GM19043 (cell line): ENCODE results near the gene PSD2.

Source experiments
- ATAC-seq: cut with Tn5 transposase; IDR thresholded peaks from one replicate; pipeline ENCODE4 v1.9.1; 2021; ENCODE audit warnings: low read depth; ENCODE audit not compliant: unreplicated experiment

Gene PSD2

GRCh38 chr5:139850423-139851016, 54.9 kb downstream of the PSD2 start:
- ATAC-seq = no peak

- ATAC-seq = no peak
Measured at GRCh38 chr5:139851558-139851957, 56.0 kb downstream of the PSD2 start.

GRCh38 chr5:139852696-139853095, 57.1 kb downstream of the PSD2 start:
- ATAC-seq = no peak

- no peak for ATAC-seq
Measured at GRCh38 chr5:139854029-139854605, 58.5 kb downstream of the PSD2 start.

- ATAC-seq = no peak
Measured at GRCh38 chr5:139854953-139855352, 59.3 kb downstream of the PSD2 start.

GRCh38 chr5:139855451-139855850, 59.8 kb downstream of the PSD2 start:
- ATAC-seq = no peak

GRCh38 chr5:139855946-139856540, 60.4 kb downstream of the PSD2 start:
- no peak for ATAC-seq

- ATAC-seq = no peak
Measured at GRCh38 chr5:139856714-139857113, 61.1 kb downstream of the PSD2 start.

GRCh38 chr5:139859013-139859412, 63.4 kb downstream of the PSD2 start:
- no peak for ATAC-seq

- no peak for ATAC-seq
Measured at GRCh38 chr5:139861021-139861888, 65.6 kb downstream of the PSD2 start.

GRCh38 chr5:139861889-139862207, 66.2 kb downstream of the PSD2 start:
- no peak for ATAC-seq

GRCh38 chr5:139862313-139862712, 66.7 kb downstream of the PSD2 start:
- no peak for ATAC-seq

GRCh38 chr5:139862803-139863202, 67.2 kb downstream of the PSD2 start:
- no peak for ATAC-seq

- ATAC-seq = no peak
Measured at GRCh38 chr5:139863361-139863760, 67.8 kb downstream of the PSD2 start.

- no peak for ATAC-seq
Measured at GRCh38 chr5:139863855-139864558, 68.4 kb downstream of the PSD2 start.

GRCh38 chr5:139864716-139865483, 69.3 kb downstream of the PSD2 start:
- ATAC-seq = no peak

- ATAC-seq = no peak
Measured at GRCh38 chr5:139867109-139867508, 71.5 kb downstream of the PSD2 start.

- ATAC-seq = no peak
Measured at GRCh38 chr5:139867581-139867980, 72.0 kb downstream of the PSD2 start.

GRCh38 chr5:139869042-139869790, 73.6 kb downstream of the PSD2 start:
- no peak for ATAC-seq
